HG03108 (cell line): ENCODE results near the gene ABCA2.

ENCODE experiments used
- ATAC-seq: cut with Tn5 transposase; IDR thresholded peaks from one replicate; pipeline ENCODE4 v1.9.1; 2021; ENCODE audit warnings: moderate library complexity; ENCODE audit not compliant: unreplicated experiment

ABCA2 gene, protein sequence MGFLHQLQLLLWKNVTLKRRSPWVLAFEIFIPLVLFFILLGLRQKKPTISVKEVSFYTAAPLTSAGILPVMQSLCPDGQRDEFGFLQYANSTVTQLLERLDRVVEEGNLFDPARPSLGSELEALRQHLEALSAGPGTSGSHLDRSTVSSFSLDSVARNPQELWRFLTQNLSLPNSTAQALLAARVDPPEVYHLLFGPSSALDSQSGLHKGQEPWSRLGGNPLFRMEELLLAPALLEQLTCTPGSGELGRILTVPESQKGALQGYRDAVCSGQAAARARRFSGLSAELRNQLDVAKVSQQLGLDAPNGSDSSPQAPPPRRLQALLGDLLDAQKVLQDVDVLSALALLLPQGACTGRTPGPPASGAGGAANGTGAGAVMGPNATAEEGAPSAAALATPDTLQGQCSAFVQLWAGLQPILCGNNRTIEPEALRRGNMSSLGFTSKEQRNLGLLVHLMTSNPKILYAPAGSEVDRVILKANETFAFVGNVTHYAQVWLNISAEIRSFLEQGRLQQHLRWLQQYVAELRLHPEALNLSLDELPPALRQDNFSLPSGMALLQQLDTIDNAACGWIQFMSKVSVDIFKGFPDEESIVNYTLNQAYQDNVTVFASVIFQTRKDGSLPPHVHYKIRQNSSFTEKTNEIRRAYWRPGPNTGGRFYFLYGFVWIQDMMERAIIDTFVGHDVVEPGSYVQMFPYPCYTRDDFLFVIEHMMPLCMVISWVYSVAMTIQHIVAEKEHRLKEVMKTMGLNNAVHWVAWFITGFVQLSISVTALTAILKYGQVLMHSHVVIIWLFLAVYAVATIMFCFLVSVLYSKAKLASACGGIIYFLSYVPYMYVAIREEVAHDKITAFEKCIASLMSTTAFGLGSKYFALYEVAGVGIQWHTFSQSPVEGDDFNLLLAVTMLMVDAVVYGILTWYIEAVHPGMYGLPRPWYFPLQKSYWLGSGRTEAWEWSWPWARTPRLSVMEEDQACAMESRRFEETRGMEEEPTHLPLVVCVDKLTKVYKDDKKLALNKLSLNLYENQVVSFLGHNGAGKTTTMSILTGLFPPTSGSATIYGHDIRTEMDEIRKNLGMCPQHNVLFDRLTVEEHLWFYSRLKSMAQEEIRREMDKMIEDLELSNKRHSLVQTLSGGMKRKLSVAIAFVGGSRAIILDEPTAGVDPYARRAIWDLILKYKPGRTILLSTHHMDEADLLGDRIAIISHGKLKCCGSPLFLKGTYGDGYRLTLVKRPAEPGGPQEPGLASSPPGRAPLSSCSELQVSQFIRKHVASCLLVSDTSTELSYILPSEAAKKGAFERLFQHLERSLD (N-terminal part only)

DNA sequence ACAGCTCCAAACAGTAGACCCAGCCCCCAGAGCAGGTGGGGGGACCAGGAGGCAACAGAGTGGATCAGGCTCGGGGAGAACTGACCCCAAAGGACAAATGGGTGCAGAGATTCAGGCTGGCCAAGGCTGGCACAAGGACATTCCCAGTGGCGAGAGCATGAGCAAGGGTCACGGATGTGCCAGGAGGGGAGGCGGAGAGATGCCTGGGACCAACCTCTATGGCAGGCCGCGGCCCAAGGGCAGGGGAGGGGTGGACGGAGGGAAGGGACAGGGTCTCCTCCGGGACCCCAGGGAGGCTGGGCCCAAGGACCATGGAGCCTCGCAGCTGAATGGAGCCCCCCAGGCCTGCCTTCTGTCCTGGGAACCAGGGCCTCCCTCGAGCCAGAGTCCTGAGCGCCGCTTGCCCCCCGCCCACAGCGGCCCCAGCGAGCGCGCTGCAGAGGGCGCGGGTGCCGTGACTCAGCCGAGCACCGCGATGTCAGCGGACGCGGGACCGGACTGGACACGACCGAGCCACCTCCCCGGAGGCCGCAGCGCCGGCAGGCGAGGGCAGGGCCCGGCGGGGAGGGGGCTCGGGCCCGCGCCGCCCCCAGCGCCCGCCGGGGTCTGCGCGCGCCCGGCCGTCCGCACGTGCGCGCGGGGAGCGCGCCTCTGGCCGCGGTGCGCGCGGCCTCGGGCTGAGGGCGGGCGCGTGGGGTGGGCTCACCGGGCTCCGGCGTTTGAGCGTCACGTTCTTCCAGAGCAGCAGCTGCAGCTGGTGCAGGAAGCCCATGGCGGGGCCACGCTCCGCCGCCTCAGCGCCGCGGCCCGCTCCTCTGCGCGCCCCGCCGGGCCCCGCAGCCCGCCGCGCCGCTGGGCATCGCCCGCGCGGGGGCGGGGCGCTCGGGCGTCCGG lies at the start of gene ABCA2:
Gene ABCA2, minus strand, starts transcription at position 869 of the 894 bp plus-strand sequence. Its CDS starts 97 bp downstream, at position 772.
- ATAC-seq: no peak

DNA sequence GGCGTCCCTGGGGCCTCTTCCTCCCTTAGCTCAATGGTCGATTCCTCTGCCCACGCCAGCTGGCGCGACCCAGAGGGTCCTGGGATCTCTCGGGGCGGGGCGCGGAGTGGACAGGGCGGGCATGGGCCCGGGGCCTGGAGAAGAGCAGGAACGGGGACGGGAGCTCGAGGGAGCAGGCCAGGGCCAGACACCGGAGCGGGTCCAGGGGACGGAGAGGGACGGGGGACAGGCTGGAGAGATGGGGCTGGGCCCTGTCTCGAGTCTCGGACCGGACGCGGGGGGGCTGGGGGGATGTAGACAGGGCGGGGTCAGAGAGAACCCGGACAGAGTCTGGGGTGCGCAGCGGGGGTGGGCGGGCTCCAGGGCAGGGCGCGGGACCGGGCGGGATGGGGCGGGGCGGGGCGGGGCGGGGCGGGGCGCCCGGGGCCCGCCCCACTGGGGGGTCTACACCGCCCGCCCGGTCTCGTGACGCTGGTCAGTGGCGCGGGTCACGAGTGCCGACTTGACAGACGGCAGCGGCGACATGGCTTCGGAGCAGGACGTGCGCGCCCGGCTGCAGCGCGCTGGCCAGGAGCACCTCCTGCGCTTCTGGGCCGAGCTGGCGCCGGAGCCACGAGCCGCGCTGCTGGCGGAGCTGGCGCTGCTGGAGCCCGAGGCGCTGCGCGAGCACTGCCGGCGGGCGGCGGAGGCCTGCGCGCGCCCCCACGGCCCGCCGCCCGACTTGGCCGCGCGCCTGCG lies 49.1 kb upstream of the ABCA2 start, which contains the start of gene UAP1L1:
Gene UAP1L1, plus strand, starts transcription at position 508 of the 738 bp plus-strand sequence. Its CDS starts 16 bp downstream, at position 524.
- peak; percentile 45 for ATAC-seq

DNA sequence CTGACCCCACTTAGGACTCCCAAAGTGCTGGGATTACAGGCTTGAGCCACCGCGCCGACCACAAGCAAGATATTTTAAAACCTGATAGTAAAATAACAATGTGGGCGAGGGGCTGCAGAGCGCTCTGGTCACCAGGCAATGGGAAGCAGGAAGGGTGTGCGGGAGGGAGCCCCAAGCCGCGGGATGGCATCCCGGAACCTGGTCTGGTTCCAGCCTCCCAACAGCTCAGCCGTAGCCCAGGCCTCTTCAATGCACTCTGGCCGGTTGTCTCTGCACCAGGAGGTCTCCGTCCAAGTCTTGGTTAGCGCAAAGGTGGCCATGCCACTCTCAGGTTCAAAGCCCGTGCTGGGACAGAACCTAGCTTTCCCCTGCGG lies 48.6 kb upstream of the ABCA2 start:
- ATAC-seq: no peak

DNA sequence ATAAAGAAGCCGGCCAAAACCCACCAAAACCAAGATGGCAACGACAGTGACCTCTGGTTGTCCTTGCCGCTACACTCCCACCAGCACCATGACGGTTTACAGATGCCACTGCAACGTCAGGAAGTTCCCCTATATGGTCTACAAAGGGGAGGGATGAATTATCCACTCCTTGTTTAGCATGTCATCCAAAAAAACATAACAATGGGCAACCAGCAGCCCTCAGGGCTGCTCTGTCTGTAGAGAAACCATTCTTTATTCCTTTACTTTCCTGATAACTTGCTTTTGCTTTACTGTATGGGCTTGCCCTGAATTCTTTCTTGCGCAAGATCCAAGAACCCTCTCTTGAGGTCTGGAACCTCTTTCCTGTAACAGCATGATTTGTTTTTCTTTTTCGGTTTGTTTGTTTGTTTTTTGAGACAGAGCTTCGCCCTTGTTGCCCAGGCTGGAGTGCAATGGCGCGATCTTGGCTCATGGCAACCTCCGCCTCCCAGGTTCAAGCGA lies 47.3 kb upstream of the ABCA2 start:
- ATAC-seq: no peak

DNA sequence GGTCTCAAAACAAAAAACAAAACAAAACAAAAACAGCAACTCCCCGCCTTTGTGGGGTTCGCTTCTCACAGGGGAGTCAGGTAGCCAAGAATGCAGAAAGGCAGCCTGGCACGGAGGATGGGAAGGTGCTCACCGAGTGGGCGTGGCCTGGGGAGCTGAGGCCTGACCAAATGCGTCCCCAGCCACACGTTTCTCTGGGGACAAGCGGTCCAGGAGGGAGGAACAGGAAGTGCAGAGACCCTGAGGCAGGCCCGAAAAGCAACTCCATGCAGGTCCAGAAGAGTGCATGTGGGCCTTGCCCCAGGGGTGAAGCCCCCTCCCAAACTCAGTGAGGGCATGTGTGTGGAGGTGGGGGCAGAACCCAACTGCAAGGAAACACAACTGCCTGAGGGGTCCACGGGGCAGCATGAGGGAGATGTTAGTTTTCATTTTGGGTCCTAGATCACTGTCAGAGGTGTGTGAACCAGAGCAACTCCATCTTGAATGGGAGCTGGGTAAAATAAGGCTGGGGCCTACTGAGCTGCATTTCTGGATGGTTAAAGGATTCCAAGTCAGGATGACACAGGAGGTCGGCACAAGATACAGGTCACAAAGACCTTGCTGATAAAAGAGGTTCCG lies 46.7 kb upstream of the ABCA2 start:
- ATAC-seq: no peak

DNA sequence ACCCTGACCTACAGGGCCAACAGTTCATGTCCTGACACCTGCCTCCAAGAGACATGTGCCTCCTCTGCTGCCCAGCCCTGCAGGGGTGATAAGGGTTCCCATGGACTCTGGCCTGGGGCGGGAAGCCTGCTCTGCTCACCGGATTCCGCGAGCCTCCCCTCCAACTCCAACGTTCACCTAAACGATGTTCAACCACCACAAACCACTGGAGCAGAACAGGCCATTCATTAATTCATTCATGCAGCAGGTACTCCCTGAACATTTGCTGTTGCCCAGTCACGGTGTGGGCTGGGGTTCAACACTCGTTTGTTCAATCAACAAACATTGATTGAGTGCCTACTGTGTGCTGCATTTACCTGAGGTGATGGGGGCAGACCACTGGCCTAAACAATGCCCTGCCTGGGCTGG lies 46.0 kb upstream of the ABCA2 start:
- no peak for ATAC-seq

DNA sequence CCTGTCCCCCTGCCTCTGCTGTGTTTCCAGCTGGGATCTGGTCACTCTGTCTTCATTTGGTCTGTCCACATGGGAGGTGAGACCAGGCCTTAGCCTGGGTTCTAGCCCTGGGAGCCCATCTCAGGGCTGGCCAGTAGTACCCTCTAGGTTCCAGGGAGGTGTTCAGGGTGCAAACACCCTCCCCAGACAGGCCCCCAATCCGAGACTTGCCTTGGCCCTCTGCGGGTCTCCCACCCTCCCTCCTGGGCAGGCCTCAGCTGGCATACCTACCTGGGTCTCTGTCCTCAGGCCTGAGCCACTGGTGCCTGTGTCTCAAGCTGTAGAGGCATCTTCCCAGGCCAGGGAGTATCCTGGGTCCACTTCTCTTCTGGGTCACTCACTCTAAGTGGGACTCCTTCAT lies 43.2 kb upstream of the ABCA2 start:
- no peak for ATAC-seq

DNA sequence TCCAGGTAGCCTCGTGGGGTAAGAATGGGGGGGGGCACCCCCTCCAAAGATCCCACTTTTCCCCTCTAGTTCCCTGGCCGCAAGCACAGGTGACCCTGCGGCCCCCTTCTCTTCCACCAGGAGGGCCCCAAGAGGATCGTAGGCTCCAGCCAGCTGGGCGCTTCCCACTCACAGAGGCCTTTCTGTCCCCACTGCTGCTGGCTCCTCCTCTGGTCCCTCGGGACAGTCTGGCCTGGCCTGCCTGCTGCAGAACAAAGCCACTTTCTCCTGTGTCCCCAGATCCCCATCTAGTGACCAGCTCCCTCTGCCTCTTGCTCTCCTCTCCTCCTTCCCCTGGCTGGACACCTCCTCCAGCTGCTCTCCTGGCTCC lies 42.9 kb upstream of the ABCA2 start:
- peak; percentile 2 for ATAC-seq

DNA sequence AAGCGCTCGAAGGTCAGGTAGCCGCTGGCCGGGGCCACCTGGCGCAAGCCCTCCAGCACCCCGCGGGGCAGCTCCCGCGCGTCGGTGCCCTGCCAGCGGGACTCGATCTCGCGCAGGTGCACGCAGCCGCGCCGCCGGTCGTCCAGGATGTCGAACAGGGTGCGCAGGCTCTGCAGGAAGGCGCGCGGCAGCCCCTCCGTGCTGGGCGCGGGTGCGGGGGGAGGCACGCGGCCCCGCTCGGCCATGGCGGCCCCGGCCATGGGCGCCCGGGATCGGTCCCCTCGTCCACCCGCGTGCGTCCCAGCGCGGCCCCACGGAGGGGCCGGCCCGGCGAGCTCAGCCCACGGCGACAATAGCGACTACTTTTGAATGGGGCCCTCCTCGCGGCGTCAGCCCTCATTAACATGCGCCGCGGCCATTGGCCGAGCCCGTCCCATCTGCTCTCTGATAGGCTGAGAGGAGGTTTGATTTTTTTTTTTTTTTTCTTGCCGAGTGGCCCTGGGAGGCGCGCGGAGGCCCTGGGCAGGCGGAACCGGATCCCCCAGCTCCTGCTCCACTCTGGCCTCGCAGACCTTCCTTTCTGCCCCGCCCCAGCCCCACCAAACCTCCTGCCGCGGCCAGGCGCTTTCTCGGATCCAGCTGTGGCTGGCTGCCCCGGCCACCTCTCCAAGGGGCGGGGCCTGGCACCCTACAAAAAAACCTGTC lies 42.3 kb upstream of the ABCA2 start, which contains the start of gene SAPCD2:
Gene SAPCD2, minus strand, starts transcription at position 357 of the 705 bp plus-strand sequence. Its CDS starts 97 bp downstream, at position 260.
- ATAC-seq: peak; percentile 65

DNA sequence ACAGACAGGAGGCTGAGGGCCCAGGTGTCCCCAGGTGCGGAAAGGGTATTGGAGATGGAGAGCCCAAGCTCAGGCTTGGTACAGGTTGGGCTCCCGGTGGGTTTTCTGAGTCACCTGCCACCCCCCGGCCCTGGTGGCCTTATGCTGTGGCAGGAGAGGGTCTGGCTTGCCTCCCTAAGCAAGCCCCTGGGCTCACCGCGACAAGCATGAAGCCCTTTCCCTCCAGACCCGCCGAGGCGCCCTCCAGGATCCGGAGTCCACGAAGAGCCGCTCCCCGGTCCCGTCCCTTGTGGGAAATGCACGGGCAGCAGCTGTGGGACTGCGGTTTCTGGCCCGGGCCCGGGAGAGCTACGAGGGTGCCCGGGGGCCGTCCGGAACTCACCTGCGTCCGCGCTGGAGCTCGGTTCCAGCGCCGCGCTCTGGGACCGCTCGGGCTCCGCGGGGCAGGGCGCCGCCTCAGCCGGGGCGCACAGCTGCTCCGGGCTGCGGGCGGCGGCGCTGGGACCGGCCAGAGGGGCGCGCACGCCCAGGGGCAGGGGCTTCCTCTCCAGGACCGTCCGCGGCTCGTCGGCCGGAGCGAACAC lies 41.6 kb upstream of the ABCA2 start:
- no peak for ATAC-seq

DNA sequence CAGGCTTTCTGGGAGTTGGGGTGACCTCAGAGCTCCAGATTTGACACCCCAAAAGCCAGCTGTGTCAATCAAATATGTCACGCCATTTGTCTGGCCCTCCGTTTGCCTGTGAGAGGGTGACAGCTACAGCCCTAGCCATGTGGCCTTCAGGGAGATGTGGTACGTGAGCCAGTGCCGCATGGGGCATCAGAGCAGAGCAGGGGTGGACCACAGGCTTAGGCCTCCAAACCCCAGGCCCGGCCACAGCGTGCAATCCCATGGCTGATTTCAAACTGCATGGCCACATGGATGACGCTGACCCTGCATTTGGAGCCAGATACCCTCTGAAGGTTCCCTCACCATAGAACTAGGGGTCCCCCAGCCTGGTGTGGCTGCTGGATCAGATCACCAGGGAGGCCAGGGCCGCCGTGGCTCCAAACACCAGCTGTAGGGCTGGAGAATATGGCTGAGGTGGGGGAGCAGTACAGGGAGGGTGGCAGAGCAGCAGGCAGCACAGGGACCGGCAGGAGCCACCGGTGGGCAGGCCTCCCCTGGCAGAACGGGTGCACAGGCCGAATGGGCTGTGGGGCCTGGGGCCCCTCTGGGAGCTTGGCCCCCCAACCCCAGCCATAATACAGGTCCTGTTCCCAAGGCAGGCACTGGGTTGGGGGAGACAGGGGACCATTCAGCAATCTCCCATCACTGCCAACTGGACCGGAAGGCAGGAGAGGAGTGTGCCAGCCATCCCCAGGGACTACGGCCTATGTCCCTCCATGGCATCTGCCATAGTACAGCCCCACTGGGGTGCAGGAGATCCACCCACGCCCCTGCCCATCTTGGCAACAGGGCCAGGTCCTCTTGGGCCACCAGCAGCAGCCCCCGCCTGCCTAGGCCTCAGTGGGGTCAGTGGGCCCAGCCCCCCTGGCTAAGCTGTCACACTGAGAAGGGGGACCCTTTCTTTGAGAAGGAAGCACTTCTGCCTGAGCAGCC lies 40.8 kb upstream of the ABCA2 start:
- no peak for ATAC-seq

DNA sequence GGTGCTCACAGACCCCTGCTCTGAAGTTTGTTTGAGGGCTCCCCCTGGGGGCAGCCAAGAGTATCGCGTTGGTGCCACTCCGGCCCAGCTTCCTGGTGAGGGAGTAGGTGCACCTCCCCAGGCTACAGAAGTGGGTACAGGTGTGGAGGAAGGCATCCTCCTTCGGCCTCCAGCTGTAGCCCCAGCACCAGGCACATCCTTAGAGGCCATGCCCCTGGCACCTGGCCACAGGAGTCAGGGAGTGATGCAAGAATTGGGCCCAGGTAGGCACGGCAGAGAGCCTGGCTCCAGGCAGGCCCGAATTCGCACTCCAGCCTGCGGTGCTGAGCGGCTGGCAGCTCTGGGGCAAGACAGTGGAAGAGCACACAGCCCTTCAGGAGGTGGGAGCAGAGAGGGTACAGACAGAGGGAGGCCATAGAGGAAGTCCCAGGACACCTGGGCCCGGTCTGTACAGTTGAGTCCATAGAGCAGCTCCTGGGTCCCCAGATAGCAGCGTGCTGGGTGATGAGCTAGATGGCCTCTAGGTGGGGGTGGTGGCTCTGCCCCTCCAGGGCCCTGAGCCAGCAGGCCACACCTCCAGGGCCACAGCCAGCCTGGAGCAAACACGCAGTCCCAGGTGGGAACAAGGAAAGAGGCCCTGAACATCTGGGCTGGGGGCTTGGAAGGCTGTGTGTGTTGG lies 40.0 kb upstream of the ABCA2 start:
- peak; percentile 33 for ATAC-seq

DNA sequence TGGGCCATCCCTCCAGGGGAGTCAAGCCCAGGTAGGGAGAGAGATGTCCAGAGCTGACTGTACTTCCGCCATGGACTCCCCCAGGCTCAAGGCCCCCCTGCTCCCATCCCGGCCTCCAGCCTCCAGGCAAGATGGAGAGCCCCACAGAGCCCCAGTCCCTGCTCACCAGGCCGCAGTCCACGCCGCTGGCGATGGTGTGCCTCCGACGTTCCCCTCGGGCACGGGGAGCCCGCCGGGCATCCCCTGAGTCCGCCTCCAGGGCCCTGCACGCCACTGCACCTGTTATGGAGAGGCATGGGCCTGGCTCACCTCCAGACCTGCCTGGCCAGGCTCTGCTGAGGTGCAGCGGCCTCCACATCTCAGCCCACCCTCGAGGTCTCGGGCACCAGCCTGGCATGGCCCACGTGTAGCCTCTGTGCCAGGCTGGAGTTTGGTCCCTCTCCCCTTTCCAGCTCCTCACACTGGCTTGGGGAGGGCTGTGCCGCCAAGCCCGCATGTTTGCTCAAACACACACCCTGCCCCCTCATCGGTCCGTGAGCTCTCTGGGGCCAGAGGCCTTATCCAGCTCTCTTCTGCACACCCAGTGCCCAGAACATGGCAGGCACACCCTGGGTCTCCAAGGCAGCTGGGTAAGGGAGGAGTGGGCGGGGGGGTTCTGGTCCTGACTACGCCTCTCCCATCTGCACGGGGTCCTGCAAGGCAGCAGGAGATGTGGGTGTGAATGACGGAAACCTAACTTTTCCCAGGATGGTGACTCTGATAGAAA lies 38.2 kb upstream of the ABCA2 start:
- no peak for ATAC-seq

DNA sequence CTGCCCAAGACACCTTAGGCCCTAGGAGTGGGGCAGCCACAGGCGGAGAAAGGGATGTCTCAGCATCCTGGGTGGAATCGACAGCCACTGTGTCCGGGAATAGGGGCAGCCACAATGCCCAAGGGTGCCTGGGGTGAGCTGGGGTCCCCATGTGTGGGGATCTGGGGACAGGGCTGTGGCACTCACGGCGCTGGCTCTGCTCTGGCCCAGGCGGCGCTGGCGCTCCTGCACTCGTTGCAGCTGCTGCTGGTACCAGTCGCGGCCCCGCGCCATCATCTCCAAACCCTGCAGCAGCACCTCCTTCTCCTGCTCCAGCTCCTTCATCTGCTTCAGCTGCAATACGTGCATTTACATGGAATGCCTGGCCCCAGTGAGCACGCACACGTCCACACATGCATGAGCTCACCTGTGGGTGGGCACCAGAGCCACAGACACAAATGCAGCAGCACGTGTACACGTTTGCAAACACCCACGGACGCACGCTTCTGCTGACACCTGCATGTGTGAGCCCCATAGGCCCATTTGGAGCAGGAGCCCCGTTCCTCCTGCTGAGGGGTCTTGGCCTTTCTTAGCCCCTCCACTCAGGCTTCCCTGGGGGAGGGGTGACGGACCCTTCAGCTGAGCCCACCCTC lies 37.4 kb upstream of the ABCA2 start:
- ATAC-seq: no peak

DNA sequence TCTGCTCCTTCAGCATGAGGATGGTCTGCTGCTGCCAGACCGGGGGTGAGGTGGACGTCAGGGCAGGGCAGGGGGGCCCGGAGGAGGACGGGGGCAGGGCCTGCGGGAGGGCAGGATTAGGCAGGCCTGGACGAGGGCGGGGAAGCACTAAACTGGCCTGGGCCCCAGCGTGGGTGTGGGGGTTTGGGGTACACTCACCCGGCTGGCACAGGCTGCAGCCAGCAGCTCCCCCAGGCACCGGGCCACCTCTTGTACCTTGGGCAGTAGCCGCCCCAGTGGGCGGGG lies 36.8 kb upstream of the ABCA2 start:
- no peak for ATAC-seq
